Stimulated activated CD4-positive, alpha-beta T cell treated with anti-CD3 and anti-CD28 coated beads, Interleukin-4, amount 100 ng/mL, for 24 hours (primary cell): ENCODE results near the gene SRP68.
"Not testable (repeated sequence)": the region's sequence is repeated elsewhere in the genome, so short reads cannot be mapped to it uniquely, and the experiment has no call there.

Source experiments
- DNase-seq: peaks from one replicate; pipeline ENCODE4 v3.0.0-alpha.2; 2020

Gene SRP68

GRCh38 chr17:76089680-76090516 is 17.6 kb upstream of the SRP68 start:
- no peak for DNase-seq

- DNase-seq: no peak
Observed at GRCh38 chr17:76088868-76089576, 16.7 kb upstream of the SRP68 start.

GRCh38 chr17:76088041-76088867 is 15.9 kb upstream of the SRP68 start:
- no peak for DNase-seq

- no peak for DNase-seq
Observed at GRCh38 chr17:76087531-76087930, 15.2 kb upstream of the SRP68 start.

- DNase-seq: no peak
Observed at GRCh38 chr17:76086384-76086783, 14.1 kb upstream of the SRP68 start.

GRCh38 chr17:76085731-76086366 is 13.5 kb upstream of the SRP68 start:
- no peak for DNase-seq

GRCh38 chr17:76085066-76085730 is 12.9 kb upstream of the SRP68 start:
- DNase-seq: no peak

GRCh38 chr17:76083536-76084182 is 11.3 kb upstream of the SRP68 start:
- DNase-seq: no peak

- DNase-seq: no peak
Observed at GRCh38 chr17:76082326-76083251, 10.3 kb upstream of the SRP68 start.

GRCh38 chr17:76081295-76082210 is 9.2 kb upstream of the SRP68 start:
- no peak for DNase-seq

GRCh38 chr17:76080768-76081287 is 8.5 kb upstream of the SRP68 start:
- no peak for DNase-seq

GRCh38 chr17:76079956-76080767 is 7.8 kb upstream of the SRP68 start:
- no peak for DNase-seq

GRCh38 chr17:76079535-76079955 is 7.2 kb upstream of the SRP68 start:
- no peak for DNase-seq

- DNase-seq: no peak
Observed at GRCh38 chr17:76078860-76079534, 6.7 kb upstream of the SRP68 start, which contains the start of gene ZACN. Gene ZACN (plus strand): TSS chr17:76079182. CDS start chr17:76079265, 83 bp downstream.

- DNase-seq: not testable (repeated sequence)
Observed at GRCh38 chr17:76078370-76078769, 6.1 kb upstream of the SRP68 start.

GRCh38 chr17:76077584-76078110 is 5.3 kb upstream of the SRP68 start:
- DNase-seq: no peak
